HL-60 (cell line): ENCODE measurements around the gene ZMAT5.

Experiments used
- DNase-seq, 2 experiments: peaks; one replicate each; pipeline ENCODE4 v3.0.0-alpha.2; 2010 to 2020; ENCODE audit warnings: low read depth in 1 of 2, low spot score in 1 of 2
- H3K27ac ChIP-seq: fragments of 250-450 bp; sonication (Bioruptor Pico); replicated peaks from 2 replicates; pipeline ENCODE4 v1.5.1; 2020; ENCODE audit warnings: mild to moderate bottlenecking, moderate library complexity
- H3K27me3 ChIP-seq: fragments of 250-450 bp; sonication (Bioruptor Pico); 2 replicates; pipeline ENCODE4 v1.5.1; 2021; ENCODE audit warnings: mild to moderate bottlenecking, moderate library complexity; ENCODE audit not compliant: insufficient read depth, poor library complexity, severe bottlenecking
- H3K4me3 ChIP-seq: replicated peaks from 2 replicates; pipeline ENCODE4 v1.5.1; 2011; ENCODE audit warnings: mild to moderate bottlenecking, control low read depth, low read length; ENCODE audit not compliant: insufficient read depth
- GABPA ChIP-seq: IDR thresholded peaks from 2 replicates; pipeline ENCODE4 v1.6.1; 2012; ENCODE audit warnings: low read depth
- POLR2AphosphoS5 ChIP-seq: IDR thresholded peaks from 2 replicates; pipeline ENCODE4 v1.6.1; 2012; ENCODE audit warnings: low read depth
- REST ChIP-seq: IDR thresholded peaks from 2 replicates; pipeline ENCODE4 v1.6.1; 2012; ENCODE audit warnings: low read depth; ENCODE audit not compliant: insufficient replicate concordance
- SPI1 ChIP-seq: IDR thresholded peaks from 2 replicates; pipeline ENCODE4 v1.6.1; 2012; ENCODE audit warnings: low read depth, mild to moderate bottlenecking, borderline replicate concordance
- TF ChIP-seq, protein P1 (sequence below): IDR thresholded peaks from one replicate; pipeline ENCODE4 v1.5.1; 2011; ENCODE audit warnings: low read length, control low read depth, inconsistent platforms; ENCODE audit not compliant: insufficient read depth

Gene ZMAT5

DNA sequence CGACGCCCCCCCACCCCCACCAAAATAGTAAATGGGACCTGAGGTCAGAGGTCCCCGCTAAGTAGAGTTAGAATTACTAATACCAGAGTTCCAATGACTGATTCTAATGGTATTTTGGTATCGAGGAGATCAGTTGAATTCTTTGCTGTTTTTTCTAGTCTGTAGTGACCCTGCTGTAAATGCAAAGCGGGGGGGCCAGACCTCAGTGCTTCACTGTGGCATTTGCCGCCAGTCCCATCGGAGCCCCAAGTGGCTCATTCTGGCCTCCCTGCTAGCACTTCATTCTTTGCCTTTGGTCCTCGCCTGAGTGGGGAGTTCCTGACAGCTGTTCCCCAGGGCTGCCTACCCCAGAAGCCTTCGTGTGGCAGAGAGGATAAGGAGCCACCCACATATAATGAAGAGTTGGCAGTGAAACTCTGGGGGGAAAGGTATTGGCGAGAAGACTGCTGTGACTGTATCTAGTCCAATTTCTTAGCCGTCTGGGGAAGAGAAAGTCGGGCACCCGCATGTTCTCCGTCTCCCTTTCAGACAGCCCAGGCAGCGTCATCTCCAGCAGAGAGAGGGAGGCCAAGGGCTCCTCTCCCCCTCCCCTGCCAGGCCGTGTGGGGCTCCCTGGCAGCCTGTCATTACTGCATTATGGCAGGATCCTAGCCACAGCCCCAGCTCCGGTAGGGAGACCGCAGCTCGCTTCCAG lies 66.5 kb downstream of the ZMAT5 start:
- TF ChIP-seq, protein P1, sequence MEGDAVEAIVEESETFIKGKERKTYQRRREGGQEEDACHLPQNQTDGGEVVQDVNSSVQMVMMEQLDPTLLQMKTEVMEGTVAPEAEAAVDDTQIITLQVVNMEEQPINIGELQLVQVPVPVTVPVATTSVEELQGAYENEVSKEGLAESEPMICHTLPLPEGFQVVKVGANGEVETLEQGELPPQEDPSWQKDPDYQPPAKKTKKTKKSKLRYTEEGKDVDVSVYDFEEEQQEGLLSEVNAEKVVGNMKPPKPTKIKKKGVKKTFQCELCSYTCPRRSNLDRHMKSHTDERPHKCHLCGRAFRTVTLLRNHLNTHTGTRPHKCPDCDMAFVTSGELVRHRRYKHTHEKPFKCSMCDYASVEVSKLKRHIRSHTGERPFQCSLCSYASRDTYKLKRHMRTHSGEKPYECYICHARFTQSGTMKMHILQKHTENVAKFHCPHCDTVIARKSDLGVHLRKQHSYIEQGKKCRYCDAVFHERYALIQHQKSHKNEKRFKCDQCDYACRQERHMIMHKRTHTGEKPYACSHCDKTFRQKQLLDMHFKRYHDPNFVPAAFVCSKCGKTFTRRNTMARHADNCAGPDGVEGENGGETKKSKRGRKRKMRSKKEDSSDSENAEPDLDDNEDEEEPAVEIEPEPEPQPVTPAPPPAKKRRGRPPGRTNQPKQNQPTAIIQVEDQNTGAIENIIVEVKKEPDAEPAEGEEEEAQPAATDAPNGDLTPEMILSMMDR = no peak
- TF ChIP-seq POLR2AphosphoS5 (no peak), SPI1 (no peak), REST (no peak), GABPA (no peak)
- no peak for DNase-seq
- Histone ChIP-seq H3K4me3 (no peak overlapping the region), H3K27ac (no peak overlapping the region), H3K27me3 (no peaks in the 10 kb centered on the region)

DNA sequence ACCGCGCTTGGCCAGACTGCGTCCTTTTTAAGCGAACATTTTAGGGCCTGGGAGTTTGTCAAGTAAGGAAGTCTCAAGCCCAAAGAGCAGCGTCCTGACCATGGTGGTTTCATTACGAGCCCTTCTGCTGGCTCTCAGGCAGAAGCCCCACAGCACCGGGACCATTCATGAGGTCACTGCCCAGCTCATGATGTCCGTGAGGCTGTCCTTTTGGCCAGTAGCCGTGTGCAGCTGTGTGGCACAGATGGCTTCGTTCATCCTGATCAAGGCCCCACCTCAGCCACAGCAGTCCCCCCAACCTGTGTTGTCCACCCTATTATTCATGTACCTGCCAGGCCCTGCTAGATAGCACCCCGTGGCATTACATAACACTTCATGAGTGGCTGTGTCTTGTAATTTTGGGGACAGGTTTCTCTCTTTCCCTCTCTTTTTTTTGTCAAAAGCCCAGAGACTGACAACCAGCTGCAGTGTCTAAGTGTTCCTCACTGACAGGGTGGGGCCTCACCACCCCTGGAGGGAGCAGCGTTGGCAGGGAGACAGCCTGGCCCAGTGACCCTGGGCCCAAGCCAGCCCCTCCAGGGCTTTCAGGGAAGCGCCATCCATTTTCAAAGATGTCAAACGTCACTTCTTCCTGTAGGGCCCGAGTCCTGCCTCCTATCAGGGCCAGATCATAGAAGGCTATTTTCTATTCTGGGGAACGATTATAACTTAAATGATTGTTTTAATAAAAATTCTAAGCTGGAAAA lies 68.8 kb downstream of the ZMAT5 start:
- no peak for TF ChIP-seq POLR2AphosphoS5
- no peak for TF ChIP-seq GABPA
- TF ChIP-seq, protein P1 = no peak
- no peak for TF ChIP-seq SPI1
- no peak for TF ChIP-seq REST
- no peak for DNase-seq
- H3K27me3 ChIP-seq = no peaks in the 10 kb centered on the region
- no peak overlapping the region for H3K27ac ChIP-seq
- H3K4me3 ChIP-seq = no peak overlapping the region

DNA sequence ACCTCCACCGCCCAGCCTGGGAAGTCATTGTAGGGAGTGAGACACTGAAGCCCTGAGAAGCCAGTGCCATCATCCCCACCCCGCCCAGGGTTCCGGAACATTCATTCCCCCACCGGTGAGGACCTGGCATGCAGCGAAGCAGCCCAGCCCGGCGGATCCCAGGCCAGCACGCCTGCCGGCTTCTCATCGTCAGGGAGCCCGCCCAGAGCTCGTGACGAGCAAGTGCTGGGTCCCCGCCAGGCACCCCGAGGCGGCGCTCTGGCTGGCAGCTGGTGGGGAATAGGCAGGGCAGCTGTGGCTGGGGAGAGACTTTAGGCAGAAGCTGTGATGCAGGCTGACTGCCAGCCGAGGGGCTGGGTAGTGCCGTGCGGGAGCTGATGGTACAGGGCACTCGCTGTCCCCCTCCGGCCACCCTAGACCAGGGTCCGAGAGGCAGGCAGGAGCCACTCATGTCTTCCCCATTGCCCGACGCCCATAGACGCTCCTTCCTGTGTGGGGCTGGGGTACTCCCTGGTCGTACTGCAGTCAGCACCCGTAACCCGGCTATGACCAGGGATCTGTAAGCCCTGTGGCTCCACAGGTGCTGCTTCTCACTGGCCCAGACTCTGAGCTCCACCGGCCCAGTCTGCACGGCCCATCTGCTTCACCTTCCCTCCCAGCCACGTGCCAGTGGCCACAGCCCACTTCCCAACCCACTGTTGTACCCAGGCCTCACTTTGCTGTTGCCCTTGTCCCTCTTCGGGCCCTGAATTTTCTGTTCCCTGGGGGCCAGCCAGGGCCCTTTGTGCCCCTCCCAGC lies 71.5 kb downstream of the ZMAT5 start:
- no peak for DNase-seq
- H3K4me3 ChIP-seq = no peak overlapping the region
- H3K27me3 ChIP-seq = no peaks in the 10 kb centered on the region
- H3K27ac ChIP-seq = no peak overlapping the region
- no peak for TF ChIP-seq SPI1
- TF ChIP-seq POLR2AphosphoS5 = no peak
- no peak for TF ChIP-seq GABPA
- TF ChIP-seq REST = no peak
- TF ChIP-seq, protein P1 = no peak
